Umbilical cord (tissue), 2 donors: ENCODE results near the gene SMIM11. TPM values are rescaled to one million over a fixed set of nuclear protein-coding genes. Genes with fewer than 3 reads are reported as not detected.
"Not testable (repeated sequence)": the region's sequence is repeated elsewhere in the genome, so short reads cannot be mapped to it uniquely, and the experiment has no call there.

Experiments used
- DNase-seq: peaks from one replicate; pipeline ENCODE4 v3.0.0-alpha.2; 2015; ENCODE audit warnings: low spot score
- total RNA-seq: library from RNA; depleted of rRNA; stranded (reverse); fragments of >200 nt; gene quantifications from one replicate; pipeline ENCODE4 v1.2.3, GENCODE V29; 2014; ENCODE audit warnings: low replicate concordance; ENCODE audit not compliant: insufficient read depth

The SMIM11 gene
- 6.5 TPM for total RNA-seq

- not testable (repeated sequence) for DNase-seq
Measured at GRCh38 chr21:34374940-34375618, at the start of gene SMIM11. SMIM11 (plus strand) TSS chr21:34375507; CDS start chr21:34379505, 3,998 bp downstream.

- DNase-seq = no peak
Measured at GRCh38 chr21:34330055-34330454, 45.3 kb upstream of the SMIM11 start.

GRCh38 chr21:34331726-34332125 lies 43.6 kb upstream of the SMIM11 start:
- DNase-seq = no peak

GRCh38 chr21:34332347-34332746 lies 43.0 kb upstream of the SMIM11 start:
- DNase-seq = no peak

- no peak for DNase-seq
Measured at GRCh38 chr21:34333121-34333739, 42.1 kb upstream of the SMIM11 start.

GRCh38 chr21:34335316-34335715 lies 40.0 kb upstream of the SMIM11 start:
- DNase-seq = no peak

- DNase-seq = peak; percentile 54
Measured at GRCh38 chr21:34336245-34336644, 39.1 kb upstream of the SMIM11 start.

- peak; percentile 70 for DNase-seq
Measured at GRCh38 chr21:34336756-34337391, 38.4 kb upstream of the SMIM11 start.

- DNase-seq = no peak
Measured at GRCh38 chr21:34337741-34338140, 37.6 kb upstream of the SMIM11 start.

- DNase-seq = no peak
Measured at GRCh38 chr21:34338226-34338625, 37.1 kb upstream of the SMIM11 start.

GRCh38 chr21:34340061-34340460 lies 35.2 kb upstream of the SMIM11 start:
- DNase-seq = no peak

- DNase-seq = no peak
Measured at GRCh38 chr21:34342476-34342875, 32.8 kb upstream of the SMIM11 start.

- DNase-seq = no peak
Measured at GRCh38 chr21:34343347-34343746, 32.0 kb upstream of the SMIM11 start.

GRCh38 chr21:34343838-34344381 lies 31.4 kb upstream of the SMIM11 start:
- DNase-seq = peak; percentile 42

GRCh38 chr21:34344584-34344983 lies 30.7 kb upstream of the SMIM11 start:
- no peak for DNase-seq

GRCh38 chr21:34345091-34345871 lies 30.0 kb upstream of the SMIM11 start:
- no peak for DNase-seq

- DNase-seq = no peak
Measured at GRCh38 chr21:34345892-34346291, 29.4 kb upstream of the SMIM11 start.

GRCh38 chr21:34348890-34349519 lies 26.3 kb upstream of the SMIM11 start:
- no peak for DNase-seq

- DNase-seq = peak; percentile 60
Measured at GRCh38 chr21:34351786-34352241, 23.5 kb upstream of the SMIM11 start.

- no peak for DNase-seq
Measured at GRCh38 chr21:34352556-34352955, 22.8 kb upstream of the SMIM11 start.

- no peak for DNase-seq
Measured at GRCh38 chr21:34353182-34353581, 22.1 kb upstream of the SMIM11 start.
